Endothelial cell of umbilical vein (primary cell): ENCODE measurements around the gene SLAMF6.

ENCODE experiments used
- EZH2 ChIP-seq: IDR thresholded peaks from 2 replicates; pipeline ENCODE4 v1.6.1; 2012; ENCODE audit warnings: borderline replicate concordance, low read depth, mild to moderate bottlenecking, moderate library complexity, low read length, inconsistent platforms; ENCODE audit not compliant: severe bottlenecking
- FOS ChIP-seq: IDR thresholded peaks from 2 replicates; pipeline ENCODE4 v1.6.1; 2011; ENCODE audit warnings: mild to moderate bottlenecking, low read length, moderate library complexity, borderline replicate concordance; ENCODE audit not compliant: insufficient read depth
- JUN ChIP-seq: IDR thresholded peaks from 2 replicates; pipeline ENCODE4 v1.6.1; 2011; ENCODE audit warnings: borderline replicate concordance, low read depth; ENCODE audit not compliant: insufficient read length, insufficient read depth
- MYC ChIP-seq: IDR thresholded peaks from one replicate; pipeline ENCODE4 v1.6.1; 2011; ENCODE audit warnings: mild to moderate bottlenecking, low read depth, low read length
- POLR2A ChIP-seq: IDR thresholded peaks from 2 replicates; pipeline ENCODE4 v1.6.1; 2012; ENCODE audit warnings: low read depth, mild to moderate bottlenecking, control low read depth, low read length
- TF ChIP-seq, protein P1 (sequence below), 2 donors: IDR thresholded peaks; 1 replicate in 1 of 2; 2 replicates in 1 of 2; pipeline ENCODE4 v1.5.1; 2011; ENCODE audit warnings: low read length in 2 of 2, mild to moderate bottlenecking in 2 of 2, moderate library complexity in 2 of 2, control low read depth in 1 of 2, inconsistent platforms in 1 of 2, low read depth in 1 of 2; ENCODE audit not compliant: insufficient read depth in 1 of 2; ENCODE audit errors: extremely low read depth in 1 of 2
- TF ChIP-seq, protein P2 (sequence below): IDR thresholded peaks from 2 replicates; pipeline ENCODE4 v1.6.1; 2011; ENCODE audit not compliant: insufficient read depth, insufficient read length

DNA sequence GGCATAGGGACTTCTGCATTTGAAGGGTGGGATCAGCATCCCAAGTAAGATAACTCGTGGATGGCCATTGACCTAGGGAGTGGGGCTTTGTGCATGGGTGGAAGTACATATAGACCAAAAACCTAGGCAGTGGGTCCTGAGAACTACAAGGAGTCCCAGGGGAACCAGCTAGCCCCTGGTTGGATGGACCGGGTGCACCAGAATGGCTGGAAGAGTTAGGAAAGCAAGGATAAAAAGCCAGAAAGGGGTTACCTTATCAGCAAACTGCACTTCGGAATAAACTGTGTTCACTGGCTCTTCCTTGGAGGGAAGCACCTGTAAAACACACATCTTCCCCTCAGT is 26.6 kb upstream of the SLAMF6 start:
- TF ChIP-seq, protein P1, sequence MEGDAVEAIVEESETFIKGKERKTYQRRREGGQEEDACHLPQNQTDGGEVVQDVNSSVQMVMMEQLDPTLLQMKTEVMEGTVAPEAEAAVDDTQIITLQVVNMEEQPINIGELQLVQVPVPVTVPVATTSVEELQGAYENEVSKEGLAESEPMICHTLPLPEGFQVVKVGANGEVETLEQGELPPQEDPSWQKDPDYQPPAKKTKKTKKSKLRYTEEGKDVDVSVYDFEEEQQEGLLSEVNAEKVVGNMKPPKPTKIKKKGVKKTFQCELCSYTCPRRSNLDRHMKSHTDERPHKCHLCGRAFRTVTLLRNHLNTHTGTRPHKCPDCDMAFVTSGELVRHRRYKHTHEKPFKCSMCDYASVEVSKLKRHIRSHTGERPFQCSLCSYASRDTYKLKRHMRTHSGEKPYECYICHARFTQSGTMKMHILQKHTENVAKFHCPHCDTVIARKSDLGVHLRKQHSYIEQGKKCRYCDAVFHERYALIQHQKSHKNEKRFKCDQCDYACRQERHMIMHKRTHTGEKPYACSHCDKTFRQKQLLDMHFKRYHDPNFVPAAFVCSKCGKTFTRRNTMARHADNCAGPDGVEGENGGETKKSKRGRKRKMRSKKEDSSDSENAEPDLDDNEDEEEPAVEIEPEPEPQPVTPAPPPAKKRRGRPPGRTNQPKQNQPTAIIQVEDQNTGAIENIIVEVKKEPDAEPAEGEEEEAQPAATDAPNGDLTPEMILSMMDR (IDR thresholded peaks at IDR 0.05; ENCODE audit: extremely low read depth in 1 of 2, insufficient read depth in 1 of 2, low read depth in 1 of 2, low read length in 2 of 2): no peak
- TF ChIP-seq FOS (no peak), POLR2A (no peak), EZH2 (no peak), MYC (no peak), JUN (no peak)
- TF ChIP-seq, protein P2, sequence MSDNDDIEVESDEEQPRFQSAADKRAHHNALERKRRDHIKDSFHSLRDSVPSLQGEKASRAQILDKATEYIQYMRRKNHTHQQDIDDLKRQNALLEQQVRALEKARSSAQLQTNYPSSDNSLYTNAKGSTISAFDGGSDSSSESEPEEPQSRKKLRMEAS: no peak
